Stimulated activated CD8-positive, alpha-beta memory T cell treated with anti-CD3 and anti-CD28 coated beads, Interleukin-2, amount 100 ng/mL, for 1 hour (primary cell): ENCODE results near the gene HSPB6.
"Not testable (repeated sequence)": the region's sequence is repeated elsewhere in the genome, so short reads cannot be mapped to it uniquely, and the experiment has no call there.

Experiments used
- DNase-seq, 2 donors: peaks; one replicate each; pipeline ENCODE4 v3.0.0-alpha.2; 2020; ENCODE audit warnings: low read depth in 2 of 2

Gene HSPB6

GRCh38 chr19:35786299-35787160 lies 29.7 kb upstream of the HSPB6 start:
- no peak for DNase-seq

GRCh38 chr19:35785339-35785627 lies 28.5 kb upstream of the HSPB6 start:
- DNase-seq, result no peak

- no peak for DNase-seq
Measured at GRCh38 chr19:35784503-35785338, 27.9 kb upstream of the HSPB6 start.

- no peak for DNase-seq
Measured at GRCh38 chr19:35783469-35784434, 26.9 kb upstream of the HSPB6 start.

GRCh38 chr19:35782589-35782988 lies 25.8 kb upstream of the HSPB6 start:
- DNase-seq, result no peak

- DNase-seq, result no peak
Measured at GRCh38 chr19:35781650-35782049, 24.8 kb upstream of the HSPB6 start.

GRCh38 chr19:35780717-35781116 lies 23.9 kb upstream of the HSPB6 start:
- DNase-seq, result no peak

- no peak for DNase-seq
Measured at GRCh38 chr19:35780058-35780457, 23.2 kb upstream of the HSPB6 start.

GRCh38 chr19:35779033-35779432 lies 22.2 kb upstream of the HSPB6 start:
- DNase-seq, result no peak

- DNase-seq, result no peak
Measured at GRCh38 chr19:35777961-35778360, 21.1 kb upstream of the HSPB6 start.

- no peak for DNase-seq
Measured at GRCh38 chr19:35777086-35777841, 20.4 kb upstream of the HSPB6 start.

GRCh38 chr19:35776102-35776788 lies 19.4 kb upstream of the HSPB6 start:
- DNase-seq, result no peak

GRCh38 chr19:35775298-35776101 lies 18.7 kb upstream of the HSPB6 start, which contains the start of gene ARHGAP33:
TSS of gene ARHGAP33 (plus strand) at chr19:35775564. CDS start at chr19:35775659, 95 bp downstream.
- DNase-seq, result peak; percentile 96 to 99

- DNase-seq, result no peak
Measured at GRCh38 chr19:35775046-35775297, 18.1 kb upstream of the HSPB6 start.

- no peak for DNase-seq
Measured at GRCh38 chr19:35774274-35775045, 17.6 kb upstream of the HSPB6 start.

GRCh38 chr19:35773020-35773806 lies 16.4 kb upstream of the HSPB6 start:
- DNase-seq, result no peak

GRCh38 chr19:35772362-35772761 lies 15.5 kb upstream of the HSPB6 start:
- DNase-seq, result not testable (repeated sequence)

- no peak for DNase-seq
Measured at GRCh38 chr19:35768082-35768421, 11.2 kb upstream of the HSPB6 start.
